Measurements from ENCODE around the gene ESPNL. TPM values are rescaled to one million over a fixed set of nuclear protein-coding genes. Genes with fewer than 3 reads are reported as not detected.

Gene ESPNL
- total RNA-seq, 1 donor, result 1.3 TPM

DNA sequence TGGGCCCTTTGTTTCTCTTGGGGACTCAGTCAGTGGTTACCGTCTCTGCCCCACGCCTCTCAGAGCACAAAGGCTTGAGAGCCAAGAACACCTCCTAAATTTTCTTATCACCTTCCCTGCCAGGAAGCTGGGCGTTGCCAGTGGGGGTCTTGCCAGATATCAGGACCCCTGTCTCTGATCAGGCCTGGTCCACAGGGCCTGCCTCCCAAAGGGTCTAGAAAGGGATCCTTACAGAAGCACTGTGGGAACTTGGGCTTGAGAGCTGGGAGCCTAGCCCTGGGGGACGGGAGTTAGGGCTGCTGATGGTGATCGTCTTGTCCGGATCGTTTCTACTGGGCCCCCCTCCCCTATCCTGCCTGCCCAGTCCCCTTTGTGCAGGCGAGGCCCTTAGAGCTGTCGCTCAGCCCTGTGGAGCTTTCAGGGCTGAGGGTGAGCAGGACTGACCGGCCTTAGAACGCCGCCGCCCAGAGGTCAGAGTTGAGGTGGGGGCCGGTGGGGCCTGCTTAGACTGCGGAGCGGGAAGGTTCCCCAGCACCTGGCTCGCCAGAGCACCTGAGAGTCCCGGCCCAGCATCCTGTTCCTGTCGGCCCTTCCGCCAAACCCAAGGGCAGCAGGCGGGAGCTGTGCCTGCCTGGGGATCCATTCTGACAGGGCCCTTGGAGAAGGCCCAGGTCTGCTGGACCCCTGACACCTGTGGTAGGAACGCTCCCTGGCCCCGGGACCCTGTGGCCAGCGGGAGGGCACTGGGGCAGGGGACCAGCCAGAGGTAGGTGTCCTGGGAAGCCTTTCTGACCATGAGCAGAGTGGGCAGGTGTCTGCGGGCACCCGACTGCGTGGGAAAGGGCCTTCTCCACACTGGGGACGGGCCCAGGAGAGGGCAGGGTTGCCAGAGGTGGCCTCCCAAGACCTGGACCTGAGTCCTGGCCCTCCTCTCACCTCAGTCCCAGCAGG, 956 bp downstream of the ESPNL start:
- no peak overlapping the region for H3K4me3 ChIP-seq (ENCODE audit: low read depth, low read length)
- TF ChIP-seq CTCF (IDR thresholded peaks at IDR 0.05; ENCODE audit: insufficient read depth, low read depth, low read length), result no peak
- no peak for DNase-seq (ENCODE audit: low read depth)

DNA sequence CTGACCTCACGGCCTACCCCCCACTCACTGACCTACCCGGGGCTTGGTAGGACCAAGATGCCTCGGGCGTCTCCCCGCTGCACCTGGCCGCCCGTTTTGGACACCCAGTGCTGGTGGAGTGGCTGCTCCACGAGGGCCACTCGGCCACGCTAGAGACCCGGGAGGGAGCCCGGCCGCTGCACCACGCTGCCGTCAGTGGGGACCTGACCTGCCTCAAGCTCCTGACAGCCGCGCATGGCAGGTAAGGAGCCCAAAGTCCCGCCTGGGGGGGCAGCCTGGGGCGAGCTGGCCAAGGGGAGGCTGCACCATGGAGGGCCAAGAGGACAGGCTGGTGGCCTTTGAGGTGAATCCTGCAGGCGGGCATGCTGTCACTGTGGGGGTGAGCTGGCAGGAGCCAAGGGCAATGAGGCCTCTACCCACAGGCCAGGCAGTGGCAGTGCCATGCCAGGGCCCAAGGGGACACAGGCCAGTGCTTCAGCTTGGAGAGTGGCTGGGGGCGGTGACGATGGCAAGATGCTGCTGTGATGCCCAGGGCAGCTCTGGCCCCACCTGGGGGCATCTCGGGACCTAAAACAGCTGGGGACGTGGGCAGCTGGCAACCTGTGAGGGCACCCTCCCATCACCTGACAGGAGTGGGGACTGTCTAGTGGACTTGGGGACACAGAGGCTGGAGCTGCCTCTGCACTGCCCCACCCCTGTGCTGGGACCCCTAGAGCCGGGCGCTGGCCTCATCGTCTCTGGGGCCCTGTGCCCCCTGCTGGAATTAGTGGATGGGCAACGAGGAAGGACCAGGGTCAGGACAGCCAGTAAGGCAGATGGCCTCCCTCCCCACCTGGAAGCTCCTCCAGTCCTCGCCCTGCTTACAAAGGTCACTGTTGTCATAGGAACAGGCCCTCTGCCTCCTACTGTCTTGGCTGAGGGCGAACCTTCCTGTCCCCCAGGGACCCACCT, 2.0 kb downstream of the ESPNL start:
- no peak for DNase-seq (ENCODE audit: low read depth)
- H3K4me3 ChIP-seq (ENCODE audit: low read depth, low read length), result no peak overlapping the region
- no peak for TF ChIP-seq CTCF (IDR thresholded peaks at IDR 0.05; ENCODE audit: insufficient read depth, low read depth, low read length)

- DNase-seq (ENCODE audit: low read depth), result no peak
- TF ChIP-seq CTCF (IDR thresholded peaks at IDR 0.05; ENCODE audit: insufficient read depth, low read depth, low read length), result no peak
- H3K4me3 ChIP-seq (ENCODE audit: low read depth, low read length), result no peak overlapping the region
These were observed 2.7 kb downstream of the ESPNL start for GRCh38 chr2:238102865-238103264.

GRCh38 chr2:238103465-238104225, 3.5 kb downstream of the ESPNL start:
- H3K4me3 ChIP-seq (ENCODE audit: low read depth, low read length), result no peak overlapping the region
- TF ChIP-seq CTCF (IDR thresholded peaks at IDR 0.05; ENCODE audit: insufficient read depth, low read depth, low read length), result no peak
- no peak for DNase-seq (ENCODE audit: low read depth)

DNA sequence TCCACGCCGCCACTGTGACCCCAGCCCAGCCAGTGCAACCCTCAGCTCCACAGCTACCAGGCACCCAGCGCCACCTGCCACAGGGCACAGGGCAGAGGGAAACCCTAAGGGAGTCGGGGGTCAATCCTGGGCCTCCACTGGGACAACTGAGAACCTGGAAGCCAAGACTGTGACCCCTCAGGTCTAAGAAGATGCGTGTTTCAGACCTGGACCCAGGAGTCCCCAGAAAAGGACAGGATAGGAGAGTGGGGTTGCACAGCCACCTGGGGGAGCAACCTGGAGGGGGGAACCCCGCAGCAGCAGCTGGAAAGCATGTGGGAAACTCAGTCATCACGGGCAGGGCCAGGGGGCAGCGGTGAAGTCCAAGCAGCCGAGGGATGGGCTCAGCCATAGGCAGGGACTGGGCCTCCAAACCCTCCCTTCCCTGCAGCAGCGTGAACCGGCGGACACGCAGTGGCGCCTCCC, 4.1 kb downstream of the ESPNL start:
- no peak for DNase-seq (ENCODE audit: low read depth)
- no peak for TF ChIP-seq CTCF (IDR thresholded peaks at IDR 0.05; ENCODE audit: insufficient read depth, low read depth, low read length)
- H3K4me3 ChIP-seq (ENCODE audit: low read depth, low read length), result no peak overlapping the region
